Right lobe of liver (tissue), 4 donors: ENCODE data around the gene IFFO2.

Source experiments
- CTCF ChIP-seq, 4 donors: fragments of 200-600 bp in 3 of 4; fragments of 450-650 bp in 1 of 4; IDR thresholded peaks; one replicate each; pipeline versions ENCODE4 v1.5.1 to v1.8.0; 2016 to 2022; ENCODE audit warnings: antibody characterized with exemption in 4 of 4, mild to moderate bottlenecking in 2 of 4
- POLR2A ChIP-seq: fragments of 450-650 bp; IDR thresholded peaks from one replicate; pipeline ENCODE4 v1.6.1; 2017; ENCODE audit warnings: antibody characterized with exemption, mild to moderate bottlenecking
- donor health status: DM: no; HTN: no; CAD: no.
- donor health status: DM: no; HTN: no; CAD: no.
- donor health status: DM: no; HTN: yes; CAD: no.

GRCh38 chr1:18928406-18928805, 28.1 kb downstream of the IFFO2 start:
- no peak for TF ChIP-seq CTCF (IDR thresholded peaks at IDR 0.05)
- TF ChIP-seq POLR2A = no peak
